ENCODE results near the gene FBXL20.

Gene FBXL20

GRCh38 chr17:39205112-39205526, 196.3 kb downstream of the FBXL20 start:
- H3K4me3 ChIP-seq (IDR thresholded peaks at IDR 0.05; ENCODE audit: insufficient read depth, low read depth, low read length) = no peak overlapping the region
- no peak overlapping the region for H3K4me2 ChIP-seq
- no peaks in the 10 kb centered on the region for H4K20me1 ChIP-seq (ENCODE audit: insufficient read depth)
- TF ChIP-seq CTCF (conservative IDR thresholded peaks at IDR 0.05; ENCODE audit: low read depth, low read length) = no peak
- H3K36me3 ChIP-seq (ENCODE audit: insufficient read depth) = peaks cover 26% of the 10 kb centered on the region; the same call in 1 of the 2 replicates
- no peak overlapping the region; the same call in 1 of the 2 replicates for H3K27ac ChIP-seq
- H2AFZ ChIP-seq (ENCODE audit: low read depth) = no peak overlapping the region
- peaks cover 41% of the 10 kb centered on the region for H3K4me1 ChIP-seq (ENCODE audit: low read depth, poor library complexity, severe bottlenecking)
- H3K79me2 ChIP-seq (ENCODE audit: insufficient read depth, low read depth) = peaks cover 29% of the 10 kb centered on the region
- no peaks in the 10 kb centered on the region for H3K27me3 ChIP-seq (ENCODE audit: insufficient read depth, low read depth)
- H3K9ac ChIP-seq = no peak overlapping the region

- no peak overlapping the region for H3K4me2 ChIP-seq
- H2AFZ ChIP-seq (ENCODE audit: low read depth) = no peak overlapping the region
- no peaks in the 10 kb centered on the region for H3K27me3 ChIP-seq (ENCODE audit: insufficient read depth, low read depth)
- H3K4me1 ChIP-seq (ENCODE audit: low read depth, poor library complexity, severe bottlenecking) = peaks cover 40% of the 10 kb centered on the region
- no peak overlapping the region for H3K9ac ChIP-seq
- H4K20me1 ChIP-seq (ENCODE audit: insufficient read depth) = no peaks in the 10 kb centered on the region
- peaks cover 26% of the 10 kb centered on the region; the same call in 1 of the 2 replicates for H3K36me3 ChIP-seq (ENCODE audit: insufficient read depth)
- peaks cover 30% of the 10 kb centered on the region for H3K79me2 ChIP-seq (ENCODE audit: insufficient read depth, low read depth)
- no peak overlapping the region for H3K4me3 ChIP-seq (IDR thresholded peaks at IDR 0.05; ENCODE audit: insufficient read depth, low read depth, low read length)
- TF ChIP-seq CTCF (conservative IDR thresholded peaks at IDR 0.05; ENCODE audit: low read depth, low read length) = no peak
- no peak overlapping the region for H3K27ac ChIP-seq
Observed at GRCh38 chr17:39204245-39204644, 197.2 kb downstream of the FBXL20 start.
